Neural cell (in vitro differentiated cells): ENCODE results near the gene ZNF555. TPM values are rescaled to one million over a fixed set of nuclear protein-coding genes. Genes with fewer than 3 reads are reported as not detected.

Experiments used
- H2AFZ ChIP-seq: fragments of 200-600, 300-800 bp; sonication (generic), shearing (Covaris generic); 2 replicates; pipeline ENCODE4 v1.6.0; 2014; ENCODE audit warnings: low read depth, mild to moderate bottlenecking, antibody characterized with exemption, low read length, moderate library complexity
- H3F3A ChIP-seq: fragments of 200-600 bp; shearing (Covaris generic); 2 replicates; pipeline ENCODE4 v1.6.1; 2016; ENCODE audit warnings: mild to moderate bottlenecking, moderate library complexity, mixed read lengths, antibody characterized with exemption, low read length; ENCODE audit not compliant: insufficient read depth, poor library complexity, severe bottlenecking
- H3K27ac ChIP-seq: fragments of 200-600, 300-800 bp; sonication (generic), shearing (Covaris generic); 2 replicates; pipeline ENCODE4 v1.5.1; 2014; ENCODE audit warnings: mild to moderate bottlenecking, low read length, moderate library complexity
- H3K27me3 ChIP-seq: fragments of 300-800, 200-600 bp; sonication (generic), shearing (Covaris generic); 2 replicates; pipeline ENCODE4 v1.6.0; 2014; ENCODE audit warnings: mild to moderate bottlenecking, low read depth, low read length, moderate library complexity; ENCODE audit not compliant: insufficient read depth
- H3K36me3 ChIP-seq: fragments of 300-800, 200-600 bp; sonication (generic), shearing (Covaris generic); 2 replicates; pipeline ENCODE4 v1.5.1; 2014; ENCODE audit warnings: mild to moderate bottlenecking, antibody characterized with exemption, low read length, moderate library complexity; ENCODE audit not compliant: insufficient read depth
- H3K4me2 ChIP-seq: fragments of 300-800, 200-600 bp; sonication (generic), shearing (Covaris generic); 2 replicates; pipeline ENCODE4 v1.6.0; 2014; ENCODE audit warnings: mild to moderate bottlenecking, low read length
- H3K4me3 ChIP-seq: fragments of 300-800, 200-600 bp; sonication (generic), shearing (Covaris generic); 2 replicates; pipeline ENCODE4 v1.5.1; 2014; ENCODE audit warnings: mild to moderate bottlenecking, low read length, moderate library complexity
- H3K79me2 ChIP-seq: fragments of 200-600 bp; shearing (Covaris generic); replicated peaks from 2 replicates; pipeline ENCODE4 v1.6.0; 2014; ENCODE audit warnings: mild to moderate bottlenecking, low read length, moderate library complexity; ENCODE audit not compliant: insufficient read depth
- H3K9ac ChIP-seq: fragments of 300-800, 200-600 bp; sonication (generic), shearing (Covaris generic); 2 replicates; pipeline ENCODE4 v1.6.1; 2016; ENCODE audit warnings: mild to moderate bottlenecking, low read length, mixed read lengths
- H3K9me2 ChIP-seq: fragments of 200-600 bp; shearing (Covaris generic); 2 replicates; pipeline ENCODE4 v1.6.1; 2016; ENCODE audit warnings: mild to moderate bottlenecking, low read length, mixed read lengths; ENCODE audit not compliant: insufficient read depth
- H3K9me3 ChIP-seq: fragments of 200-600, 300-800 bp; sonication (generic), shearing (Covaris generic); 2 replicates; pipeline ENCODE4 v1.6.1; 2016; ENCODE audit warnings: mild to moderate bottlenecking, mixed run types, low read length, moderate library complexity, mixed read lengths
- H4K20me1 ChIP-seq: fragments of 200-600 bp; shearing (Covaris generic); 2 replicates; pipeline ENCODE4 v1.6.1; 2016; ENCODE audit warnings: mild to moderate bottlenecking, mixed run types; ENCODE audit not compliant: insufficient read depth
- CTCF ChIP-seq: fragments of 450-650 bp; IDR thresholded peaks from 2 replicates; pipeline ENCODE4 v1.5.1; 2014; ENCODE audit warnings: antibody characterized with exemption, mild to moderate bottlenecking, moderate library complexity; ENCODE audit not compliant: poor library complexity, severe bottlenecking
- EP300 ChIP-seq: fragments of 450-650 bp; conservative IDR thresholded peaks from 2 replicates; pipeline ENCODE4 v1.6.1; 2014; ENCODE audit warnings: antibody characterized with exemption, mild to moderate bottlenecking, moderate library complexity; ENCODE audit not compliant: poor library complexity, severe bottlenecking
- EZH2 ChIP-seq: fragments of 200-600, 300-800 bp; shearing (Covaris generic), sonication (generic); IDR thresholded peaks from 2 replicates; pipeline ENCODE4 v1.6.1; 2014; ENCODE audit warnings: antibody characterized with exemption, low read length, borderline replicate concordance, mild to moderate bottlenecking; ENCODE audit not compliant: insufficient read depth, poor library complexity, severe bottlenecking
- MXI1 ChIP-seq: fragments of 450-650 bp; conservative IDR thresholded peaks from 2 replicates; pipeline ENCODE4 v1.6.1; 2014; ENCODE audit warnings: antibody characterized with exemption, mild to moderate bottlenecking; ENCODE audit not compliant: poor library complexity, severe bottlenecking
- POLR2AphosphoS5 ChIP-seq: IDR thresholded peaks from 2 replicates; pipeline ENCODE4 v1.6.1; 2012
- RAD21 ChIP-seq: fragments of 450-650 bp; conservative IDR thresholded peaks from 2 replicates; pipeline ENCODE4 v1.6.1; 2014; ENCODE audit warnings: antibody characterized with exemption, mild to moderate bottlenecking, moderate library complexity
- SMC3 ChIP-seq: fragments of 450-650 bp; conservative IDR thresholded peaks from 2 replicates; pipeline ENCODE4 v1.6.1; 2014; ENCODE audit warnings: antibody characterized with exemption, mild to moderate bottlenecking, moderate library complexity; ENCODE audit not compliant: poor library complexity
- TAF1 ChIP-seq: IDR thresholded peaks from 2 replicates; pipeline ENCODE4 v1.6.1; 2012; ENCODE audit warnings: low read depth
- polyA plus RNA-seq: library from polyadenylated mRNA; depleted of rRNA; stranded (reverse); fragments of >200 nt; gene quantifications from 2 replicates; pipeline ENCODE4 v1.2.3, GENCODE V29; 2014
- TF ChIP-seq, protein P1 (sequence below): IDR thresholded peaks from 2 replicates; pipeline ENCODE4 v1.6.1; 2012; ENCODE audit warnings: borderline replicate concordance

The ZNF555 gene
- polyA plus RNA-seq, 1 donor from 2014 or later = 6.5 TPM

- no peaks in the 10 kb centered on the region for H3K9me2 ChIP-seq
- no peak overlapping the region for H3K4me2 ChIP-seq
- H4K20me1 ChIP-seq = no peaks in the 10 kb centered on the region
- H3K9me3 ChIP-seq = no peaks in the 10 kb centered on the region
- no peak overlapping the region for H3K4me3 ChIP-seq
- no peak for TF ChIP-seq EZH2
- no peak for TF ChIP-seq CTCF
- no peak for TF ChIP-seq SMC3
- TF ChIP-seq, protein P1, sequence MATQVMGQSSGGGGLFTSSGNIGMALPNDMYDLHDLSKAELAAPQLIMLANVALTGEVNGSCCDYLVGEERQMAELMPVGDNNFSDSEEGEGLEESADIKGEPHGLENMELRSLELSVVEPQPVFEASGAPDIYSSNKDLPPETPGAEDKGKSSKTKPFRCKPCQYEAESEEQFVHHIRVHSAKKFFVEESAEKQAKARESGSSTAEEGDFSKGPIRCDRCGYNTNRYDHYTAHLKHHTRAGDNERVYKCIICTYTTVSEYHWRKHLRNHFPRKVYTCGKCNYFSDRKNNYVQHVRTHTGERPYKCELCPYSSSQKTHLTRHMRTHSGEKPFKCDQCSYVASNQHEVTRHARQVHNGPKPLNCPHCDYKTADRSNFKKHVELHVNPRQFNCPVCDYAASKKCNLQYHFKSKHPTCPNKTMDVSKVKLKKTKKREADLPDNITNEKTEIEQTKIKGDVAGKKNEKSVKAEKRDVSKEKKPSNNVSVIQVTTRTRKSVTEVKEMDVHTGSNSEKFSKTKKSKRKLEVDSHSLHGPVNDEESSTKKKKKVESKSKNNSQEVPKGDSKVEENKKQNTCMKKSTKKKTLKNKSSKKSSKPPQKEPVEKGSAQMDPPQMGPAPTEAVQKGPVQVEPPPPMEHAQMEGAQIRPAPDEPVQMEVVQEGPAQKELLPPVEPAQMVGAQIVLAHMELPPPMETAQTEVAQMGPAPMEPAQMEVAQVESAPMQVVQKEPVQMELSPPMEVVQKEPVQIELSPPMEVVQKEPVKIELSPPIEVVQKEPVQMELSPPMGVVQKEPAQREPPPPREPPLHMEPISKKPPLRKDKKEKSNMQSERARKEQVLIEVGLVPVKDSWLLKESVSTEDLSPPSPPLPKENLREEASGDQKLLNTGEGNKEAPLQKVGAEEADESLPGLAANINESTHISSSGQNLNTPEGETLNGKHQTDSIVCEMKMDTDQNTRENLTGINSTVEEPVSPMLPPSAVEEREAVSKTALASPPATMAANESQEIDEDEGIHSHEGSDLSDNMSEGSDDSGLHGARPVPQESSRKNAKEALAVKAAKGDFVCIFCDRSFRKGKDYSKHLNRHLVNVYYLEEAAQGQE = no peak
- no peak for TF ChIP-seq EP300
- TF ChIP-seq TAF1 = no peak
- no peak for TF ChIP-seq RAD21
- TF ChIP-seq POLR2AphosphoS5 = no peak
- no peak for TF ChIP-seq MXI1
- no peaks in the 10 kb centered on the region for H3K27me3 ChIP-seq
- no peak overlapping the region for H3K9ac ChIP-seq
- no peak overlapping the region for H2AFZ ChIP-seq
- H3F3A ChIP-seq = no peaks in the 10 kb centered on the region
- H3K27ac ChIP-seq = no peak overlapping the region
- no peaks in the 10 kb centered on the region for H3K36me3 ChIP-seq
- H3K79me2 ChIP-seq = no peaks in the 10 kb centered on the region
Measured at GRCh38 chr19:2812414-2813234, 28.7 kb upstream of the ZNF555 start.

- Histone ChIP-seq H3K9ac (no peak overlapping the region), H3K27ac (no peak overlapping the region), H3K9me3 (no peaks in the 10 kb centered on the region), H3K27me3 (no peaks in the 10 kb centered on the region), H2AFZ (no peak overlapping the region), H3K79me2 (no peaks in the 10 kb centered on the region), H3K4me2 (no peak overlapping the region), H3K36me3 (no peaks in the 10 kb centered on the region), H3F3A (no peaks in the 10 kb centered on the region), H3K4me3 (no peak overlapping the region), H4K20me1 (no peaks in the 10 kb centered on the region), H3K9me2 (no peaks in the 10 kb centered on the region)
- TF ChIP-seq MXI1 (no peak), EP300 (no peak), SMC3 (no peak), TAF1 (no peak), RAD21 (no peak), CTCF (no peak), EZH2 (no peak), POLR2AphosphoS5 (no peak)
- TF ChIP-seq, protein P1 = no peak
Measured at GRCh38 chr19:2813235-2814160, 27.8 kb upstream of the ZNF555 start.
